MG63 (cell line): ENCODE results near the gene MAT1A. TPM values are rescaled to one million over a fixed set of nuclear protein-coding genes. Genes with fewer than 3 reads are reported as not detected.

Experiments
- DNase-seq: peaks from one replicate; pipeline ENCODE4 v3.0.0-alpha.2; 2020
- H3K27me3 ChIP-seq: fragments of 250-450 bp; sonication (Bioruptor Pico); 2 replicates; pipeline ENCODE4 v1.5.1; 2020; ENCODE audit warnings: mild to moderate bottlenecking, moderate library complexity
- H3K36me3 ChIP-seq: fragments of 250-450 bp; sonication (Bioruptor Pico); 2 replicates; pipeline ENCODE4 v1.5.1; 2020; ENCODE audit warnings: mild to moderate bottlenecking, moderate library complexity
- H3K4me3 ChIP-seq: fragments of 250-450 bp; sonication (Bioruptor Pico); 2 replicates; pipeline ENCODE4 v1.5.1; 2020; ENCODE audit warnings: mild to moderate bottlenecking, moderate library complexity
- H3K9me3 ChIP-seq: fragments of 250-450 bp; sonication (Bioruptor Pico); 2 replicates; pipeline ENCODE4 v1.5.1; 2020; ENCODE audit warnings: mild to moderate bottlenecking, moderate library complexity
- total RNA-seq: library from RNA; depleted of rRNA; stranded (reverse); fragments of >200 nt; shearing (Covaris generic); gene quantifications from 2 replicates; pipeline ENCODE4 v1.2.3, GENCODE V29; 2014; ENCODE audit warnings: low replicate concordance

MAT1A gene
- total RNA-seq, 1 experiment from 2014 or later = not detected

GRCh38 chr10:80290474-80291220 lies 1.2 kb upstream of the MAT1A start:
- Histone ChIP-seq H3K27me3 (peaks cover 8% of the 10 kb centered on the region), H3K4me3 (no peak overlapping the region), H3K9me3 (no peaks in the 10 kb centered on the region), H3K36me3 (no peaks in the 10 kb centered on the region)
- DNase-seq = no peak

DNA sequence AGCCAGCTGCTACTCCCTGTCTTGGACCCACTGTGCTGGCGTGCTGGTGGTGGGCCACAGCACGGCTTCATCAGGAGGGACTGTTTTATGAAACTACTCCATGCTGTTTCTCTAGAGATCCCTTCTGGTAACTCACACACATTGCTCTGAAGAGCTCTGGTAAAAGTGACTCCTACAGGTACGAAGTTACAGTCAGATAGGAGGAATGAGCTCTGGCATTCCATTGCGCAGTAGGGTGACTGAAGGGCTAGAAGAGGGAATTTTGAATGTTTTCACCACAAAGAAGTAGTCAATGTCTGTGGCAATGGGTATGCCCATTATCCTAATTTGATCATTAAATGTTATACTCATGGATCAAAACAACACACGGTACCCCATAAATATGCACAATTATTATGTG lies 609 bp downstream of the MAT1A start:
- no peak for DNase-seq
- H3K36me3 ChIP-seq = no peaks in the 10 kb centered on the region
- no peak overlapping the region for H3K4me3 ChIP-seq
- H3K27me3 ChIP-seq = peaks cover 8% of the 10 kb centered on the region
- no peaks in the 10 kb centered on the region for H3K9me3 ChIP-seq

DNA sequence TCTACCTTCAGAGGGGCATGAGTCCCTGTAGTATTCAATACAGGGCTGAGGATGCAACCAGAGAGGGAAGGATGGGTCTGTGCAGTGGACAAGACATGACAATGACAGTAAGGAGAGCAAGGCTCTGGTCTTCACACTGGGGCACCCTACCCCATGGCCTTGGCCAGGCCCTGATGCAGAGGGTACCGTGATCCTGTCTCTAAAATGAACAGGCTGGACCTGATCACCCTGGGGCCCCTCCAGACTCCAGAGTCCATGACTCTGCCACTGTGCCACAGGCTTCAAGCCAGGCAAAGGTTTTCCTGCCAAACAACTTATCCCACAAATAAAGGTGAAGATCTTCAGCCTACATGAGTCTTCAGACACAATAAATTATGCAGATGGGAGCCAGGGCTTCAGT lies 4.9 kb downstream of the MAT1A start:
- DNase-seq = no peak
- Histone ChIP-seq H3K9me3 (no peaks in the 10 kb centered on the region), H3K27me3 (peaks cover 4% of the 10 kb centered on the region; the same call in 1 of the 2 replicates), H3K36me3 (no peaks in the 10 kb centered on the region), H3K4me3 (no peak overlapping the region)

DNA sequence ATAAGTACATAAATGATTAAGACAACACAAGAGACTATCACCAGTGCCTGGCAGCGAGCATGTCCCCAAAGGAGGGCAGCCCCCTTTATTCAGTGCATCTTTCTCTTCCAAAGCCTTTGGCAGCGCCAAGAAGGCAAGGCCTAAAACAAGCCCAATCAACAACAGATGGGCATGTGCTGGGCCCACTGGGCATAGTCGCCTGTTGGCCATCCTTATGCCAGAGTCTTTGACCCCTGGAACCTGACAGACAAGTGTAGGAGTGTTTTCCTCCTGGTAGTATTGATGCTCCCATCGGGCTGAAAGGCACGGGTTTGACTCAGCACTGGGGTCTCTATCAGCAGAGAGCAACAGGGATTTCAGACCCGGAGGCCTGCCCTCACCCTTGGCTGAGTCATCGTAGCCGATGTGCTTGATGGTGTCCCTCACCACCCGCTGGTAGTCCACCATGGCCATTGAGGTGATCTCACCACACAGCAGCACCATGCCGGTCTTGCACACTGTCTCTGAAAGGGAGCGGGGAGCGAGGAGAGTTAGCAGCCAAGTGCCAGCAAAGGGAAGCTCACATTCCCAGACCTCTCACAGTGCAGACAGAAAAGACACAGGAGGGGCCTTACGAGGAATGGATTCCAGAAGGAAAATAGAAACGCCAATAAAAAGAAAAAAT lies 5.8 kb downstream of the MAT1A start:
- Histone ChIP-seq H3K27me3 (peaks cover 4% of the 10 kb centered on the region; the same call in 1 of the 2 replicates), H3K36me3 (no peaks in the 10 kb centered on the region), H3K9me3 (no peaks in the 10 kb centered on the region), H3K4me3 (no peak overlapping the region)
- no peak for DNase-seq

- H3K4me3 ChIP-seq = no peak overlapping the region
- no peak for DNase-seq
- H3K9me3 ChIP-seq = no peaks in the 10 kb centered on the region
- H3K27me3 ChIP-seq = peaks cover 4% of the 10 kb centered on the region; the same call in 1 of the 2 replicates
- no peaks in the 10 kb centered on the region for H3K36me3 ChIP-seq
Measured at GRCh38 chr10:80283119-80283518, 6.3 kb downstream of the MAT1A start.

- DNase-seq = no peak
- Histone ChIP-seq H3K36me3 (no peaks in the 10 kb centered on the region), H3K27me3 (peaks cover 4% of the 10 kb centered on the region; the same call in 1 of the 2 replicates), H3K9me3 (no peaks in the 10 kb centered on the region), H3K4me3 (no peak overlapping the region)
Measured at GRCh38 chr10:80281784-80282765, 7.4 kb downstream of the MAT1A start.

GRCh38 chr10:80281292-80281691 lies 8.2 kb downstream of the MAT1A start:
- H3K9me3 ChIP-seq = no peaks in the 10 kb centered on the region
- H3K36me3 ChIP-seq = no peaks in the 10 kb centered on the region
- no peak overlapping the region for H3K4me3 ChIP-seq
- H3K27me3 ChIP-seq = peaks cover 2% of the 10 kb centered on the region; the same call in 1 of the 2 replicates
- DNase-seq = no peak

- Histone ChIP-seq H3K27me3 (no peaks in the 10 kb centered on the region), H3K36me3 (no peaks in the 10 kb centered on the region), H3K9me3 (no peaks in the 10 kb centered on the region), H3K4me3 (no peak overlapping the region)
- DNase-seq = no peak
Measured at GRCh38 chr10:80280071-80280800, 9.2 kb downstream of the MAT1A start.

DNA sequence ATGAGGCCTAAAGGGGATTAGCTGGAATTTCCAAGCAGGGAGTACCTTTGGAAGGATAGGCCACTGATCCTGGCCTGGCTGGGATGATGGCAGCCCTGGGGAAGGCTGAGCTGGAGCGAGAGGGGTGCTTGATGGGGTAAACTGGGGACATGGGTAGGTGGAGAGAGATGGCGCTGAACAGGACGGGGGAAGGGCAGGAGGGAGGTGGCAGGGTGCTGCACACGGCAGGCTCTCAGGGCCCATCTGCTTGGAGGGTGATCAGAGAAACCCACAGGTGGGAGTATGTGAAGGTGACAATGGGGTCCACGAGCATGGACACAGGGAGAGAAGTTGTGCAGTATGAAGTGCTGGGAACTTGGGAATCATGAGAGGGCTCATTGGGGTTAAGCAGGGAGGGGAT lies 10.3 kb downstream of the MAT1A start:
- no peak for DNase-seq

GRCh38 chr10:80278480-80278879 lies 11.0 kb downstream of the MAT1A start:
- no peaks in the 10 kb centered on the region for H3K27me3 ChIP-seq
- no peak overlapping the region for H3K4me3 ChIP-seq
- H3K36me3 ChIP-seq = no peaks in the 10 kb centered on the region
- H3K9me3 ChIP-seq = no peaks in the 10 kb centered on the region
- no peak for DNase-seq

More for the DNA sequence above, 10.3 kb downstream of the MAT1A start:
- Histone ChIP-seq H3K4me3 (no peak overlapping the region), H3K9me3 (no peaks in the 10 kb centered on the region), H3K36me3 (no peaks in the 10 kb centered on the region), H3K27me3 (no peaks in the 10 kb centered on the region)

GRCh38 chr10:80277567-80278250 lies 11.7 kb downstream of the MAT1A start:
- DNase-seq = no peak
- Histone ChIP-seq H3K4me3 (no peak overlapping the region), H3K9me3 (no peaks in the 10 kb centered on the region), H3K36me3 (no peaks in the 10 kb centered on the region), H3K27me3 (no peaks in the 10 kb centered on the region)

GRCh38 chr10:80277016-80277415 lies 12.4 kb downstream of the MAT1A start:
- DNase-seq = no peak
- Histone ChIP-seq H3K9me3 (no peaks in the 10 kb centered on the region), H3K27me3 (no peaks in the 10 kb centered on the region), H3K36me3 (no peaks in the 10 kb centered on the region), H3K4me3 (no peak overlapping the region)

DNA sequence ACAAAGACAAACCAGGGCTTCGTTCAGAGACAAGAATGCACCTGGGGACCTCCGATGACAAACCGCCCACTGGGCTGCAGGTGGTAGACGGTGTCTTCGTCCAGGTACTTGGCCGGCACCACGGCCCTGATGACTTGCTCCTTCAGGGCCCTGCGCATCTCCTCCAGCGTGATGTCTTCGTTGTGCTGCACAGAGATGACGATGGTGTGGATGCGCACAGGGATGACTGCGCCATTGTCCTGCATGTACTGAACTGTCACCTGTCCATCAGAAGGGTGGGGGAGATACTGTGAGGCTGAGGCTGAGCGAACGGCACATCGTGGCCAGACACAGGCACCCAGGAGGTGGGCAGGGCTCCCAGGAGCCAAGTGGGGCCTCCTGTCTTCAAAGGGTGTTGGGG lies 13.1 kb downstream of the MAT1A start:
- H3K9me3 ChIP-seq = no peaks in the 10 kb centered on the region
- no peak for DNase-seq
- no peak overlapping the region for H3K4me3 ChIP-seq
- no peaks in the 10 kb centered on the region for H3K27me3 ChIP-seq
- no peaks in the 10 kb centered on the region for H3K36me3 ChIP-seq

DNA sequence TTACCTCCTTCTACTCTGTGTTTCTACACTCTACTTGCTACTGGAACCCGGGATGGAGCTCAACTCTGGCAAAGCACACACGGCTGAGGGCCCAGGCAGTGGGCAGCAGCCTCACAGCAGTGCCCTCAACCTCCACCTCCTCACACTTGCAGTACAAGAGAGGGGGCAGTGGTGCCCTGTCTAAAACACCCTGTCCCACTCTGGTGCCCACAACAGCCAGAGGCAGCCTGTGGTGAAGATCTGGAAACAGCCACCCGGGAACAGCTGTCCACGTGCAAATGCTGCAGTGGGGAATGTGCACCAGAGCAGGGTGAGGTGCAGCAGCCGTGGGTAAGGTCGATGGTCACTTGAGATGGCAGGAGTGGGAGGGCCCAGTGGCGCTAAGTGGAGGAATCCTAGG lies 13.7 kb downstream of the MAT1A start:
- no peak for DNase-seq
- Histone ChIP-seq H3K4me3 (no peak overlapping the region), H3K27me3 (no peaks in the 10 kb centered on the region), H3K36me3 (no peaks in the 10 kb centered on the region), H3K9me3 (no peaks in the 10 kb centered on the region)

DNA sequence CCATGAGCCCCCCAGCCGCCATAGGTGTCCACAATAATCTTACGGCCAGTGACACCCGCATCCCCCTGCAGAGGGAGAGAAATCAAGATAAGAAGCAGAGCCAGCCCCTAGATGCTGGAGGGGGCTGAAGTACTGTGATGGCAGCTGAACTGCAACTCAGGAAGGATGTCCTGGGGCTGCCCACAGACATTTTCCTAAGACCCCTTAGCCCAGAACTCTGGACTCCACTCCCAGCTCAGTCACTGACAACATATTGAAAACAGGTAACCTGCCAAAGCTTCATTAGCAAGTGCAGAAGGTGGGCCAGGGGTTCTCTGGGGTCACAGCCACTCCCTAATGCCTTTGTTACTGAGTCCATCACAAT lies 14.3 kb downstream of the MAT1A start:
- no peak overlapping the region for H3K4me3 ChIP-seq
- no peak for DNase-seq
- H3K9me3 ChIP-seq = no peaks in the 10 kb centered on the region
- no peaks in the 10 kb centered on the region for H3K36me3 ChIP-seq
- no peaks in the 10 kb centered on the region for H3K27me3 ChIP-seq
